Astrocyte (in vitro differentiated cells and primary cell): Measurements from ENCODE around the gene CLBA1. TPM values are rescaled to one million over a fixed set of nuclear protein-coding genes. Genes with fewer than 3 reads are reported as not detected.

Source experiments
- DNase-seq: peaks from one replicate; pipeline ENCODE4 v3.0.0-alpha.2; 2010; ENCODE audit warnings: low read depth
- FAIRE-seq: peaks from 2 replicates; lab custom pipeline; 2011; peaks lifted over from hg19 to GRCh38; lab: Jason Lieb, UNC
- H2AFZ ChIP-seq: 2 replicates; pipeline ENCODE4 v1.6.0; 2012; ENCODE audit warnings: low read depth, low read length, inconsistent platforms
- H3K27ac ChIP-seq: 2 replicates; pipeline ENCODE4 v1.5.1; 2011; ENCODE audit warnings: low read depth, low read length, inconsistent platforms
- H3K27me3 ChIP-seq: 2 replicates; pipeline ENCODE4 v1.6.0; 2011; ENCODE audit warnings: low read length, inconsistent platforms; ENCODE audit not compliant: insufficient read depth
- H3K36me3 ChIP-seq: 2 replicates; pipeline ENCODE4 v1.5.1; 2011; ENCODE audit warnings: low read length, inconsistent platforms; ENCODE audit not compliant: insufficient read depth
- H3K4me1 ChIP-seq: 2 replicates; pipeline ENCODE4 v1.5.1; 2011; ENCODE audit warnings: low read length, inconsistent platforms; ENCODE audit not compliant: insufficient read depth
- H3K4me2 ChIP-seq: 2 replicates; pipeline ENCODE4 v1.6.0; 2012; ENCODE audit warnings: low read length, inconsistent platforms
- H3K4me3 ChIP-seq: 2 replicates; pipeline ENCODE4 v1.5.1; 2011; ENCODE audit warnings: low read depth, mild to moderate bottlenecking, low read length, inconsistent platforms; ENCODE audit not compliant: insufficient read depth
- H3K79me2 ChIP-seq: 2 replicates; pipeline ENCODE4 v1.6.0; 2012; ENCODE audit warnings: mild to moderate bottlenecking, low read length, inconsistent platforms; ENCODE audit not compliant: insufficient read depth
- H3K9ac ChIP-seq: 2 replicates; pipeline ENCODE4 v1.6.0; 2012; ENCODE audit warnings: mild to moderate bottlenecking, low read length, inconsistent platforms
- H3K9me3 ChIP-seq: 2 replicates; pipeline ENCODE4 v1.5.1; 2012; ENCODE audit warnings: low read depth, mild to moderate bottlenecking, low read length, inconsistent platforms; ENCODE audit not compliant: insufficient read depth
- H4K20me1 ChIP-seq: 2 replicates; pipeline ENCODE4 v1.6.0; 2012; ENCODE audit warnings: low read length, inconsistent platforms; ENCODE audit not compliant: insufficient read depth
- H3K27ac Mint-ChIP-seq: one replicate; pipeline ENCODE4 v1.8.0; 2021; ENCODE audit warnings: mild to moderate bottlenecking, mixed read lengths; ENCODE audit not compliant: unreplicated experiment
- H3K27me3 Mint-ChIP-seq: one replicate; pipeline ENCODE4 v1.8.0; 2021; ENCODE audit warnings: low read depth, mixed read lengths; ENCODE audit not compliant: unreplicated experiment
- H3K36me3 Mint-ChIP-seq: one replicate; pipeline ENCODE4 v1.8.0; 2021; ENCODE audit warnings: low read depth, mixed read lengths; ENCODE audit not compliant: unreplicated experiment
- H3K4me1 Mint-ChIP-seq: one replicate; pipeline ENCODE4 v1.8.0; 2021; ENCODE audit warnings: low read depth, mixed read lengths; ENCODE audit not compliant: unreplicated experiment
- H3K4me3 Mint-ChIP-seq: one replicate; pipeline ENCODE4 v1.8.0; 2021; ENCODE audit warnings: mild to moderate bottlenecking, moderate library complexity, mixed read lengths; ENCODE audit not compliant: unreplicated experiment
- H3K9me3 Mint-ChIP-seq: one replicate; pipeline ENCODE4 v1.8.0; 2021; ENCODE audit warnings: mild to moderate bottlenecking, mixed read lengths; ENCODE audit not compliant: unreplicated experiment
- EZH2 ChIP-seq: IDR thresholded peaks from 2 replicates; pipeline ENCODE4 v1.6.1; 2012; ENCODE audit warnings: mild to moderate bottlenecking, low read length, inconsistent platforms; ENCODE audit not compliant: insufficient read depth
- total RNA-seq: library from RNA; stranded (reverse); gene quantifications from 2 replicates; pipeline ENCODE4 v1.2.1, GENCODE V29; 2021
- TF ChIP-seq, protein P1 (sequence below): IDR thresholded peaks from 2 replicates; pipeline ENCODE4 v1.5.1; 2011; ENCODE audit warnings: low read depth, mild to moderate bottlenecking, inconsistent platforms, low read length, moderate library complexity; ENCODE audit not compliant: insufficient read depth

Gene CLBA1
- total RNA-seq, 1 donor from 2014 or later = 6.3 TPM

DNA sequence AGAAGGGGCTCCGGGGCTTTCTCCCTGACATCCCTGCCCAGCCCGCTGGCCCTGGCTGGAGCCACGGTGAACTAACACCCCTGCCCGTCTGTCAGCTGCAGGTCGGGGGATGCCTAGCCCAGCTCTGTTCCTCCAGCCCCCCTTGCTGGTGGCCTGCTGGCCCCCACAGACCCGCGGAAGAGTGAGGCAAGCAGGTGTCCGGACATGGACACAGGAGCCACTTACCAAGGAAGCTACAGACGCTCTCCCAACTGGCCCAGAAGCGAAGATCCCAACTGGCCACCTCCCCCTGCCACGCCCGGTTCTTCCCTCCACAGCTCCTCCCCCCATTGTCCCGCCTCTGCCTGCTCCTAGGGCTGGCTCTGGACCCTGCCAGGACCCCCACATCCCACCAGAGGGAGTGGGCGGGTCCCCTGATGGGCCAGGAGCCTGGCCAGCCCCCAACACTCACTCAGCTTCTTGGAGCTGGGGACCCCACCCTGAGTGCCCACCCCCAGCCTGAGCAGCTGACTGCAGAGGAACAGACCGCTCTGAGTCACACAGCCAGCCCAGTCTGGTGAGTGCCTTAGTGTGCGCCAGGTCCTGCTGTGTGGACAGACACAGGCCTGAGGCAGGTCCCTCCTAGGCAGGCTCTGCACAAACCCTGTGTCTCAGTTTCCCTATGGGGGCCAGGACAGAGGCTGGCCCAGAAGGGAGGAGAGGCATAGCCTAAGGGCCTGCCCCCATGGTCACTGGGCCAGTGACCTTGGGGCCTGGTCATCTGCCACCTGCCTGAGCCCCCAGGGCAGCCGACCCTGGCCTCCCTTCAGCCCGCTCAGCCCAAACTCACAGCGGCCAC is 15.1 kb upstream of the CLBA1 start:
- peak; percentile 86 for DNase-seq
- H3K27me3 ChIP-seq = no peaks in the 10 kb centered on the region
- peak overlapping the region; percentile 55 for H3K9ac ChIP-seq
- H3K9me3 ChIP-seq = no peaks in the 10 kb centered on the region
- H3K4me1 Mint-ChIP-seq = peaks cover 17% of the 10 kb centered on the region
- H4K20me1 ChIP-seq = peaks cover 16% of the 10 kb centered on the region
- peaks cover 9% of the 10 kb centered on the region for H3K79me2 ChIP-seq
- no peak overlapping the region for H3K4me3 Mint-ChIP-seq
- H3K27me3 Mint-ChIP-seq = no peaks in the 10 kb centered on the region
- no peaks in the 10 kb centered on the region for H3K36me3 Mint-ChIP-seq
- H3K9me3 Mint-ChIP-seq = no peaks in the 10 kb centered on the region
- FAIRE-seq = peak; percentile 50
- peak overlapping the region; percentile 87 for H3K4me2 ChIP-seq
- peaks cover 72% of the 10 kb centered on the region for H3K4me1 ChIP-seq
- H3K36me3 ChIP-seq = no peaks in the 10 kb centered on the region
- TF ChIP-seq EZH2 = no peak
- TF ChIP-seq, protein P1, sequence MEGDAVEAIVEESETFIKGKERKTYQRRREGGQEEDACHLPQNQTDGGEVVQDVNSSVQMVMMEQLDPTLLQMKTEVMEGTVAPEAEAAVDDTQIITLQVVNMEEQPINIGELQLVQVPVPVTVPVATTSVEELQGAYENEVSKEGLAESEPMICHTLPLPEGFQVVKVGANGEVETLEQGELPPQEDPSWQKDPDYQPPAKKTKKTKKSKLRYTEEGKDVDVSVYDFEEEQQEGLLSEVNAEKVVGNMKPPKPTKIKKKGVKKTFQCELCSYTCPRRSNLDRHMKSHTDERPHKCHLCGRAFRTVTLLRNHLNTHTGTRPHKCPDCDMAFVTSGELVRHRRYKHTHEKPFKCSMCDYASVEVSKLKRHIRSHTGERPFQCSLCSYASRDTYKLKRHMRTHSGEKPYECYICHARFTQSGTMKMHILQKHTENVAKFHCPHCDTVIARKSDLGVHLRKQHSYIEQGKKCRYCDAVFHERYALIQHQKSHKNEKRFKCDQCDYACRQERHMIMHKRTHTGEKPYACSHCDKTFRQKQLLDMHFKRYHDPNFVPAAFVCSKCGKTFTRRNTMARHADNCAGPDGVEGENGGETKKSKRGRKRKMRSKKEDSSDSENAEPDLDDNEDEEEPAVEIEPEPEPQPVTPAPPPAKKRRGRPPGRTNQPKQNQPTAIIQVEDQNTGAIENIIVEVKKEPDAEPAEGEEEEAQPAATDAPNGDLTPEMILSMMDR = no peak
- H3K27ac Mint-ChIP-seq = peak overlapping the region; percentile 62
- peak overlapping the region; percentile 61 for H2AFZ ChIP-seq
- peak overlapping the region; percentile 44 for H3K27ac ChIP-seq
- H3K4me3 ChIP-seq = no peak overlapping the region

DNA sequence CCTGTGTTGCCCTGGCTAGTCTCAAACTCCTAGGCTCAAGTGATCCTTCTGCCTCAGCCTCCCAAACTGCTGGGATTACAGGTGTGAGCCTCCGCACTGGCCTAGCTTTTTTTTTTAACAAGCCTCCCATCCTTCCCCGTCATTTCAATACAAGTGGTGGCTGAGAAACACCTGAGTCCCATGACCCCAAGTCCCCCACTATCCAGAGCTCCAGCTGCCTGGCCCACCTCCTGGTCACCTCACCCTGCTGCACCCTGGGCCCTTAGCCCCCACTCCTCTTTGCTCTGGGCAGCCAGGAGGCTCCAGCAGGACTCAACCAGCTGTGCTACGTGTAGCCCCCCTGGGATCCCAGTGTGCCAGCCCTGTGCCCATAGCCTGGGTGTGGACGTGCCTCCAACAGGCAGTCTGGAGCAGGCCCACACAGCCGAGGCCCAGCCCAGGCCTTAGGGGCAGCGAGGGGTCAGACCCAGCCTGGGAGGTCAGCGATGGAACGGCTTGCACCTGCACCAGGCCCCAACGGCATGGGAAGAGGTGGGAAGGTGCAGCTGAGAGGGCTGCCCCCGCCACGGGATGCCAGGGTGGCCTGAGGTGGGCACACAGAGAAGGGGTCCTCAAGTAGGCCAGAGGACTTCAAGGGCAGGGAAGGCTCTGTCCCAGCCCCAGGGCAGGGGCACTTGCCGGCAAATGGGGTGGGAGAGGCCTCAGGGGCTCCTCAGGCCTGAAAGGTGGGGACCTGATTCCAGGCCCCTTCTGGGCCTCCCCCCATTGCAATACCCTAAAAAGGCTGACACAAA is 13.9 kb upstream of the CLBA1 start:
- peaks cover 77% of the 10 kb centered on the region for H3K4me1 ChIP-seq
- FAIRE-seq = no peak
- peak overlapping the region; percentile 34 for H3K4me3 Mint-ChIP-seq

More for the DNA sequence above, 13.9 kb upstream of the CLBA1 start:
- Mint-ChIP-seq H3K27ac (peak overlapping the region; percentile 69), H3K27me3 (peaks cover 5% of the 10 kb centered on the region), H3K9me3 (no peaks in the 10 kb centered on the region), H3K36me3 (no peaks in the 10 kb centered on the region), H3K4me1 (peaks cover 19% of the 10 kb centered on the region)
- no peak overlapping the region for H2AFZ ChIP-seq
- H3K9me3 ChIP-seq = no peaks in the 10 kb centered on the region
- peak overlapping the region; percentile 79 for H3K9ac ChIP-seq
- peak overlapping the region; percentile 79 for H3K4me2 ChIP-seq
- TF ChIP-seq, protein P1 = no peak
- no peak for TF ChIP-seq EZH2
- peak overlapping the region; percentile 87 for H3K27ac ChIP-seq
- no peak overlapping the region for H3K4me3 ChIP-seq
- H3K27me3 ChIP-seq = no peaks in the 10 kb centered on the region
- H3K79me2 ChIP-seq = peaks cover 14% of the 10 kb centered on the region
- H4K20me1 ChIP-seq = peaks cover 13% of the 10 kb centered on the region
- no peaks in the 10 kb centered on the region for H3K36me3 ChIP-seq
- no peak for DNase-seq
